ENCODE measurements around the gene TLCD1. TPM values are rescaled to one million over a fixed set of nuclear protein-coding genes. Genes with fewer than 3 reads are reported as not detected.

Gene TLCD1
- total RNA-seq, 5 donors from 2014 or later (not counting 1 experiment from before 2014, with no cell fraction given), result 1.2 to 1.8 (median 1.3) TPM; not detected in 1

DNA sequence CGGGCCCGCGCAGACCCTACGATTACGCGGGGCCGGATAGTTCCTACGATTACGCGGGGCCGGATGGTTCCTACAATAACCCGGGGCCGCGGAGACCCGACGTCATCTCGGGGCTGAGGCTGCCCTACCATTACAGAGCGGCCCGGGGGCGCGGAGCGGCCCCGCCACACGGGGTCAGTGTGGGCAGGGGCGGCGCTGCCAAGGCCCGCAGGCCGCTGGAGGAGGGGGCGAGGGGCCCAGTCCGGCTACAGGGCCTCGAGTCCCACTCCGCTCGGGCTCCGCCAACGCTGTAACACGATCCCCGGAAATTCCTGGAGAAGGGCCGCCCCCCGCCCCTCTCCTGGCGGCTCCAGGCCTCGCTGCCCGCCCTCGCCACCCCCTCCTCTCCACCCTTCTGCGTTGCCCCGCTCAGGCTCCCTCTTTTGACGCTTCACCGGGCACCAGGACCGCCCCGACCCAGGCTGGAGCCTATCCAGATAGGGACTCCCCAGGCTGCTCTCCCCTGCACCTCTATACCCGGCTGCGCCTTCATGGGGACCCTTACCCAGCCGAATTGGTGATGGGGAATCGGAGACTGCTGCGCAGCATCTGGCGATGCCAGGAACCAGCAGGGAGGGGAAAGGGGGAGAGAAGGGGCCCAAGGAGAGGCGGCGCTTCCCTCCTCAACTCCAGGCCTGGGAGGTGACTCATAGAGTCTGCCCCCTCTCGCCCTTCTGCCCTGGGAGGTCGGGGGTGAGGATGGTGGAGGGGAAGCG is 8.3 kb downstream of the TLCD1 start, which contains the start of gene RAB34:
Gene RAB34 (minus strand): TSS at position 291 of the 755 bp plus-strand sequence. CDS start 602 bp downstream, outside the sequence.
- Mint-ChIP-seq H3K27ac (peak within 1 kb of the TSS; percentile 13 to 77), H3K4me1 (peaks cover 41 to 47% (median 44%) of the 10 kb centered on the region in 3 donors), H3K36me3 (peaks cover 21% of the 10 kb centered on the region), H3K27me3 (peaks cover 6 to 29% of the 10 kb centered on the region in 2 donors), H3K9me3 (no peaks in the 10 kb centered on the region), H3K4me3 (peak within 1 kb of the TSS; percentile 56 to 98 (median 59))
- peak in 1 of 35 experiments; percentile 32 for DNase-seq
- H3K36me3 ChIP-seq (ENCODE audit: control insufficient read depth in 2 of 2, extremely low read depth in 1 of 2, insufficient read depth in 1 of 2, low read length in 1 of 2), result peaks cover 0 to 19% of the 10 kb centered on the region in 2 donors
- peak in 2 of 4 experiments; percentile 28 to 37 for ATAC-seq (replicated peaks in 1 of 4)
- peaks cover 0 to 42% of the 10 kb centered on the region in 2 experiments for H3K27me3 ChIP-seq (replicated peaks in 1 of 2; ENCODE audit: control insufficient read depth in 2 of 2, extremely low read depth in 1 of 2, insufficient read depth in 2 of 2, low read length in 1 of 2)
- H3K27ac ChIP-seq (ENCODE audit: low read length), result no peak within 1 kb of the TSS
- no peaks in the 10 kb centered on the region for H3K9me3 ChIP-seq
- CTCF ChIA-PET, result no interaction called here
- POLR2A ChIA-PET, result no interaction called here
- 29% methylated on average over 39 of the region's 60 CpGs for WGBS (ENCODE audit: insufficient coverage)
- no peak within 1 kb of the TSS for H3K4me3 ChIP-seq (ENCODE audit: control insufficient read depth in 1 of 2, extremely low read depth in 1 of 2, low read length in 1 of 2)
- peaks cover 17 to 57% of the 10 kb centered on the region in 2 experiments for H3K4me1 ChIP-seq (ENCODE audit: control insufficient read depth in 1 of 2, extremely low read depth in 1 of 2, insufficient read depth in 2 of 2, low read length in 2 of 2)

DNA sequence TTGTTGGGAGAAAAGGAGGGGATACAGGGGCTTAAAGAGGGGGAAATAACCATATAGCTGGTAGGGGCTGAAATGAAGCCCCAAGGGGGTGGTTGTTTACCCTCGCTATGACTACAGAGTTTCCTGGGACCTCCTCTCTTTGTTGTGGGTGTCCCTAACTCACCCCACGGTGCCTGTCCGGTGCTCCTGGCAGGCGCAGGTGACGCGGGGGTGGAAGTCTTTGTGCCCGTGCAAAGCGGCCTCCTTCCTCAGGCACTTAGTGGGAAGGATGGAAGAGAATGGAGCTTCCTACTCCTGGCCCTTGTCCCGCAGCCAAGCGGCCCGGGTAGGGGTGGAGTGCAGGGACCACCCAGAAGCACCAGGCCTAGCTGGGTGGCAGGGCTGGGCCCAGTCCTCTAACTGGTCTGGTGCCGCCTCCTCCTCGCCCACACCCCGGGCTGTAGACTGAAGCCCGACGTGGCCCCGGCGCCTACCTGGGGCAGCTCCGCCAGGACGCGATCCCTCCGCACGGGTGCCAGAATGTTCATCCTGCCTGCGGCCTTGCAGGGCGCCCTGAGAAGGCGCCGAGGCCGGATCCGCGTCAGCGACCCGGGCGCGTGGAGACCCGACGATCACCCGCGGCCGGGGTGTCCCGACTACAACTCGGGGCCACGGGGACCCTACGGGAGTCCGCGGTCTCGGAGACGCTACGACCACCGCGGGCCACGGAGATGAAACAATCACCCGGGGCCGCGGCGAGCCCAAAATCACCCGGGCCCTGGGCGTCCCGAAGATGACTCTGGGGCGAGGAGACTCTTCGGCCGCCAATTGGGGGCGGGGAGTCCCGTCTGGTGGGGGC is 9.1 kb downstream of the TLCD1 start:
- peaks cover 17 to 57% of the 10 kb centered on the region in 2 experiments for H3K4me1 ChIP-seq (ENCODE audit: control insufficient read depth in 1 of 2, extremely low read depth in 1 of 2, insufficient read depth in 2 of 2, low read length in 2 of 2)
- peaks cover 41 to 45% (median 43%) of the 10 kb centered on the region in 3 donors for H3K4me1 Mint-ChIP-seq
- peaks cover 17% of the 10 kb centered on the region for H3K36me3 Mint-ChIP-seq
- DNase-seq (peak in 1 of 35 experiments; percentile 15), ATAC-seq (replicated peaks in 1 of 4) (no peak)
- H3K4me3 ChIP-seq (ENCODE audit: control insufficient read depth in 1 of 2, extremely low read depth in 1 of 2, low read length in 1 of 2), result no peak overlapping the region
- peaks cover 0 to 12% of the 10 kb centered on the region in 2 donors for H3K36me3 ChIP-seq (ENCODE audit: control insufficient read depth in 2 of 2, extremely low read depth in 1 of 2, insufficient read depth in 1 of 2, low read length in 1 of 2)
- POLR2A ChIA-PET, result interaction anchor here in 1 of 2 donors (1.0 kb wide), 1 partner anchor 55 kb away, joined by 4 read pairs; the partner anchor contains the start of genes SDF2 and SUPT6H
- CTCF ChIA-PET, result no interaction called here
- H3K27me3 Mint-ChIP-seq, result peaks cover 6 to 29% of the 10 kb centered on the region in 2 donors
- H3K4me3 Mint-ChIP-seq, result peak overlapping the region; percentile 45 to 98 (median 59)
- WGBS (ENCODE audit: insufficient coverage), result 39% methylated on average over 53 of the region's 63 CpGs
- no peaks in the 10 kb centered on the region for H3K9me3 Mint-ChIP-seq
- peaks cover 0 to 42% of the 10 kb centered on the region in 2 experiments for H3K27me3 ChIP-seq (replicated peaks in 1 of 2; ENCODE audit: control insufficient read depth in 2 of 2, extremely low read depth in 1 of 2, insufficient read depth in 2 of 2, low read length in 1 of 2)
- no peak overlapping the region for H3K27ac Mint-ChIP-seq
- no peak overlapping the region for H3K27ac ChIP-seq (ENCODE audit: low read length)
- H3K9me3 ChIP-seq, result no peaks in the 10 kb centered on the region

DNA sequence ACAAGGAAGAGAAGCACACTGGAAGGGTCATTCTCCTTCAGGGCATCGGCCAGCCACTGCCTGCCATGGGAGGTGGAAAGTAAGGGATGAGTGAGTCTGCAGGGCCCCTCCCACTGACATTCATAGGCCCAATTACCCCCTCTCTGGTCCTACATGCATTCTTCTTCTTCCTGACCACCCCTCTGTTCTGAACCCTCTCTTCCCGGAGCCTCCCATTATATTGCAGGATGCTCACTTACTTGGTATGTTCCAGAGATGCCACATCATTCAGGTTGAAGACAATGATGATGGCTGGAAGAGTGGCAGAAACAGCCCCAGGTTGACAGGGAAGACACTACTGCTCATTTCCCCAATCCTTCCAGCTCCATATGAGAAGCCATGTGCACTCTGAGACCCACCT is 10.8 kb downstream of the TLCD1 start:
- H3K4me1 ChIP-seq (ENCODE audit: control insufficient read depth in 1 of 2, extremely low read depth in 1 of 2, insufficient read depth in 2 of 2, low read length in 2 of 2), result peaks cover 3 to 52% of the 10 kb centered on the region in 2 experiments
- no CpG with 5 or more reads among the region's 2 CpGs for WGBS (ENCODE audit: insufficient coverage)
- H3K27me3 Mint-ChIP-seq, result peaks cover 6 to 29% of the 10 kb centered on the region in 2 donors
- no peak overlapping the region for H3K27ac Mint-ChIP-seq
- CTCF ChIA-PET, result no interaction called here
- peaks cover 6% of the 10 kb centered on the region for H3K36me3 Mint-ChIP-seq
- no peaks in the 10 kb centered on the region for H3K9me3 Mint-ChIP-seq
- no peak overlapping the region for H3K4me3 ChIP-seq (ENCODE audit: control insufficient read depth in 1 of 2, extremely low read depth in 1 of 2, low read length in 1 of 2)
- no peaks in the 10 kb centered on the region for H3K36me3 ChIP-seq (ENCODE audit: control insufficient read depth in 2 of 2, extremely low read depth in 1 of 2, insufficient read depth in 1 of 2, low read length in 1 of 2)
- H3K27me3 ChIP-seq (replicated peaks in 1 of 2; ENCODE audit: control insufficient read depth in 2 of 2, extremely low read depth in 1 of 2, insufficient read depth in 2 of 2, low read length in 1 of 2), result peaks cover 0 to 42% of the 10 kb centered on the region in 2 experiments
- DNase-seq (no peak), ATAC-seq (replicated peaks in 1 of 4) (no peak)
- peaks cover 29 to 40% (median 33%) of the 10 kb centered on the region in 3 donors for H3K4me1 Mint-ChIP-seq
- H3K4me3 Mint-ChIP-seq, result no peak overlapping the region
- H3K9me3 ChIP-seq, result no peaks in the 10 kb centered on the region
- POLR2A ChIA-PET, result no interaction called here
- no peak overlapping the region for H3K27ac ChIP-seq (ENCODE audit: low read length)

DNA sequence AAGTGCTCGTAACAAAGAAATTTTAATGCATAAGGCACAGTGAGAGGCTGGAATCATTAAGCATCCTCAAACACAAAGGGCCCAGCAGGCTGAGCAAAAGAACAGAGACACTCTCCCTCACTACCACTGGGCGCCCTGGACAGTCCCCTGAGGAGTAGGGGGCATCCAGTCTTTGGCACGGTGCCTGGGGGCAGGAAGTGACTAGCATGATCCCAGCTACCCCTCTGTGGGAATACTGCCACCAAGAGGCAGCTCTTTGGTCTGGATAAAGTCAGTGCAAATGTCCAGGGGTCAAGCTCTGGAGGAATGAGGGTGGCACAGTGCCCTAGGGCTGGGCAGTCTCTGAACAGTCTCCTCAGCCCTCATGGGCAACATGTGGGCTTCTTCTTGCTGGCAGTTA is 11.8 kb downstream of the TLCD1 start:
- H3K36me3 Mint-ChIP-seq, result no peaks in the 10 kb centered on the region
- H3K36me3 ChIP-seq (ENCODE audit: control insufficient read depth in 2 of 2, extremely low read depth in 1 of 2, insufficient read depth in 1 of 2, low read length in 1 of 2), result no peaks in the 10 kb centered on the region
- ChIA-PET CTCF (no interaction called here), POLR2A (no interaction called here)
- no peak overlapping the region for H3K27ac ChIP-seq (ENCODE audit: low read length)
- no peak overlapping the region for H3K4me3 ChIP-seq (ENCODE audit: control insufficient read depth in 1 of 2, extremely low read depth in 1 of 2, low read length in 1 of 2)
- H3K27me3 ChIP-seq (replicated peaks in 1 of 2; ENCODE audit: control insufficient read depth in 2 of 2, extremely low read depth in 1 of 2, insufficient read depth in 2 of 2, low read length in 1 of 2), result peaks cover 0 to 42% of the 10 kb centered on the region in 2 experiments
- H3K4me1 Mint-ChIP-seq, result peaks cover 22 to 31% (median 25%) of the 10 kb centered on the region in 3 donors
- H3K4me1 ChIP-seq (ENCODE audit: control insufficient read depth in 1 of 2, extremely low read depth in 1 of 2, insufficient read depth in 2 of 2, low read length in 2 of 2), result peaks cover 2 to 49% of the 10 kb centered on the region in 2 experiments
- WGBS (ENCODE audit: insufficient coverage), result 75% methylated on average over 2 of the region's 3 CpGs
- DNase-seq (no peak), ATAC-seq (replicated peaks in 1 of 4) (no peak)
- H3K9me3 Mint-ChIP-seq, result no peaks in the 10 kb centered on the region
- peaks cover 6 to 27% of the 10 kb centered on the region in 2 donors for H3K27me3 Mint-ChIP-seq
- H3K27ac Mint-ChIP-seq, result no peak overlapping the region
- no peaks in the 10 kb centered on the region for H3K9me3 ChIP-seq
- no peak overlapping the region for H3K4me3 Mint-ChIP-seq

DNA sequence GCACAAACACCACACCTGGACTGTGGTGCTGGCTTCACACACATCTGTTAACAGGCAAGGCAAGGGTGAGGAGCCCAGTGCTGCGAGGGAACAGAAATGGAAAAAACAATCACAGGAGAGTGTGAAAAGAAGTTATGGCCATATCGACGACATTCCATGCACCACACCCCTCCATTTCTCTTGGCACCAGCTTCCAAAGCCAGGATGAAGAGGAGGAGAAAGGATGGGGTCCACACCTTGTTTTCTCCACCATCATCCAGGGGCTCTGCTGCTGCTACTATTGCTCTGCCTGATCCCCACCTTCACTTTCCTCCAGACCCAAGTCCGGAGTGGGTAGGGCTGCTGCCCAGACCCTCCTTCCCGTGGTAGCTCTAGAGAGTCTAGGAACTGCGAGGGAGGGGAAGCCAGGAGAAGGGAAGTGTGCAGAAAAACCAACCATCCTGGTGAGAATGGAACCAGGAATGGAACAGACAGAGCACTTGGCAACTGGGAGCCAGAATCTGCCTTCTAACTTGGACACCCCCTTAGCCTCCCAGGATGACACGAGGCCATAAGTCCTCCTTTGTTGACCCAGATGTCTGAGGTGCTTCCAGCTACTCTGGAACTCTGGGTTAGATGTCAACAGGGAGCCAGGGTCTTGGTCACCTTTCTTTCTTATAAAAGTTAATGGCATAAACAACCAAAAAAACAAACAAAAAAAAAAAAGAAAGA is 13.2 kb downstream of the TLCD1 start:
- peak overlapping the region; percentile 82 to 92 (median 84) for H3K4me3 Mint-ChIP-seq
- H3K27ac ChIP-seq (ENCODE audit: low read length), result no peak overlapping the region
- ChIA-PET CTCF (interaction anchor here in 1 of 2 donors (0.6 kb wide), 1 partner anchor 56 kb away, joined by 5 read pairs; no protein-coding TSS in a partner anchor), POLR2A (interaction anchor here in 1 of 2 donors (0.6 kb wide), 1 partner anchor 304 kb away, joined by 4 read pairs; no protein-coding TSS in a partner anchor)
- no peak for DNase-seq
- H3K4me1 ChIP-seq (ENCODE audit: control insufficient read depth in 1 of 2, extremely low read depth in 1 of 2, insufficient read depth in 2 of 2, low read length in 2 of 2), result peaks cover 0 to 36% of the 10 kb centered on the region in 2 experiments
- peaks cover 6 to 18% of the 10 kb centered on the region in 2 donors for H3K27me3 Mint-ChIP-seq
- no peaks in the 10 kb centered on the region for H3K9me3 Mint-ChIP-seq
- H3K9me3 ChIP-seq, result no peaks in the 10 kb centered on the region
- H3K27me3 ChIP-seq (replicated peaks in 1 of 2; ENCODE audit: control insufficient read depth in 2 of 2, extremely low read depth in 1 of 2, insufficient read depth in 2 of 2, low read length in 1 of 2), result peaks cover 0 to 36% of the 10 kb centered on the region in 2 experiments
- ATAC-seq (replicated peaks in 1 of 4), result no peak
- peak overlapping the region; percentile 70 to 90 for H3K27ac Mint-ChIP-seq
- H3K36me3 Mint-ChIP-seq, result no peaks in the 10 kb centered on the region
- no peaks in the 10 kb centered on the region for H3K36me3 ChIP-seq (ENCODE audit: control insufficient read depth in 2 of 2, extremely low read depth in 1 of 2, insufficient read depth in 1 of 2, low read length in 1 of 2)
- WGBS (ENCODE audit: insufficient coverage), result 94% methylated on average over 3 of the region's 7 CpGs
- no peak overlapping the region for H3K4me3 ChIP-seq (ENCODE audit: control insufficient read depth in 1 of 2, extremely low read depth in 1 of 2, low read length in 1 of 2)
- H3K4me1 Mint-ChIP-seq, result peaks cover 10 to 20% (median 15%) of the 10 kb centered on the region in 3 donors

Measured in T-cell (primary cell).